ENCODE measurements around the gene ZFYVE28. TPM values are rescaled to one million over a fixed set of nuclear protein-coding genes. Genes with fewer than 3 reads are reported as not detected.

Gene ZFYVE28
- total RNA-seq, 2 donors from 2014 or later, result 6.6 to 30.2 TPM

DNA sequence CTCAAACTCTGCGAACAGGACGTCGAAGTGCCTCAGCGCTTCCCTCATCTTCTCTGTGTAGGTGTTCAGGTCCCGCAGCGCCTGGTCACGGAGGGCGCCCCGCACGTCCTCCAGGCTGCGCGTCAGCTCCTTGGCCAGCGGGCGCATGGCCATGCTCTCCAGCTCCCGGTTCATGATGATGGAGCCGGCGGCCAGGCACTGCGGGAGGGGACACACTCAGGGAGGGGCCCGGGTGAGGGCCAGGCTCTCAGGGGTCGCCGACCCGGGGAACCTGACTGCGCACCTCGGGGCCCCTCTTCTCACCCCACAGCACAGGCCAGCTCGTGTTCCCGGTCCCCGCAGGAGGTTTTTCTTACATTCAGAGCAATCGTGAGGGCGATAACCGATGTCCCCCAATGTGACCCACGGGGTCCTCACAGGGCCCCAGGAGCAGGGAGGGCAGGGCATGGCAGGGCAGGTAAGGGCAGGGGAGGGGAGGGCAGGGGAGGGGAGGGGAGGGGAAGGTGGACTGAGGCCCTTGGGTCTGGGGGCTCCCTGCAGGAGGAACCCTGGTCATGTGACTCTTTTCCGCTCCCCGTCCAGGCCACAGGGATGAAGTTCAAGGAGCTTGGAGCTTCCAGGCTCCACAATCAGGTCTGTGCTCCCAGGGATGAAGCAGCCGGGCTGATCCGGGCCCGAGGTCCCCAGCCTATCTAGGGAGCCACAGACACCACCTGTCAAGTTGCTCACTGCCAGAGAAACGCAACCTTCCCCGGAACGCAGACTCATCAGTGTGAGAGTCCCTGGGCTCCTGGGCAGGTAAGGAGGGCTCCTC is 78.8 kb downstream of the ZFYVE28 start:
- no peak overlapping the region for H3K27ac ChIP-seq

DNA sequence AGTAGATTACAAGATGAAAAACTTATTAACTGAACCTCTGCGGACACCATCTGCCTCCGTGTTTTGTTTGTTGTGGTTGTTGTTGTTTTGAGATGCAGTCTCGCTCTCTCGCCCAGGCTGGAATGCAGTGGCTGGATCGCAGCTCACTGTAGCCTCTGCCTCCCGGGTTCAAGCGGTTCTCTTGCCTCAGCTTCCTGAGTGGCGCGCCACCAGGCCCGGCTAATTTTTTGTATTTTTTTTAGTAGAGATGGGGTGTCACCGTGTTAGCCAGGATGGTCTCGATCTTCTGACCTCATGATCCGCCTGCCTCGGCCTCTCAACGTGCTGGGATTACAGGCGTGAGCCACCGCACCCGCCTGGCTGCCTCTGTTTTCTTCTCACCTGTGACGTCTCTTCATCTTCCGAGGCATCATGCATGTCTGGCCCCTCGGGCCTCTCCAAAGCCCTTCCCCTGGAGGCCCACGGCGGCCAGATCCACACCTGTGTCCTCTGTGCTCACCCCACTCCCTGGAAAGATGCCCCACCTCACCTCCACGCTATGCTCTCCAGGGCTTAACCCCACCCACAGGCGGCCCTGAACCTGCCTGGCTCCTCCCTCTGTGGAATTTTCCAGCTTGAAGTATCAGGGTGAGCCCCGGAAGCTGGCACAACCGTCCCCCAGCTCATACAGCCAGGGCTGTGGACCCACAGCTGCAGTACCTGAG is 79.5 kb downstream of the ZFYVE28 start:
- Histone ChIP-seq H3K36me3 (no peaks in the 10 kb centered on the region), H3K4me3 (no peak overlapping the region), H3K27me3 (replicated peaks; ENCODE audit: insufficient read depth) (no peaks in the 10 kb centered on the region), H3K9me3 (no peaks in the 10 kb centered on the region), H3K4me1 (replicated peaks) (no peaks in the 10 kb centered on the region), H3K27ac (no peak overlapping the region)
- TF ChIP-seq POLR2AphosphoS5 (IDR thresholded peaks at IDR 0.05), result no peak
- TF ChIP-seq, protein P1, sequence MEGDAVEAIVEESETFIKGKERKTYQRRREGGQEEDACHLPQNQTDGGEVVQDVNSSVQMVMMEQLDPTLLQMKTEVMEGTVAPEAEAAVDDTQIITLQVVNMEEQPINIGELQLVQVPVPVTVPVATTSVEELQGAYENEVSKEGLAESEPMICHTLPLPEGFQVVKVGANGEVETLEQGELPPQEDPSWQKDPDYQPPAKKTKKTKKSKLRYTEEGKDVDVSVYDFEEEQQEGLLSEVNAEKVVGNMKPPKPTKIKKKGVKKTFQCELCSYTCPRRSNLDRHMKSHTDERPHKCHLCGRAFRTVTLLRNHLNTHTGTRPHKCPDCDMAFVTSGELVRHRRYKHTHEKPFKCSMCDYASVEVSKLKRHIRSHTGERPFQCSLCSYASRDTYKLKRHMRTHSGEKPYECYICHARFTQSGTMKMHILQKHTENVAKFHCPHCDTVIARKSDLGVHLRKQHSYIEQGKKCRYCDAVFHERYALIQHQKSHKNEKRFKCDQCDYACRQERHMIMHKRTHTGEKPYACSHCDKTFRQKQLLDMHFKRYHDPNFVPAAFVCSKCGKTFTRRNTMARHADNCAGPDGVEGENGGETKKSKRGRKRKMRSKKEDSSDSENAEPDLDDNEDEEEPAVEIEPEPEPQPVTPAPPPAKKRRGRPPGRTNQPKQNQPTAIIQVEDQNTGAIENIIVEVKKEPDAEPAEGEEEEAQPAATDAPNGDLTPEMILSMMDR (IDR thresholded peaks at IDR 0.05), result no peak
- TF ChIP-seq POLR2A (IDR thresholded peaks at IDR 0.05), result no peak
- no peak for DNase-seq (ENCODE audit: low spot score)
- intact Hi-C loops (cut with DNase I), result no loop called here
- 87% methylated on average over 27 of the region's 27 CpGs for WGBS

More for the DNA sequence above, 78.8 kb downstream of the ZFYVE28 start:
- intact Hi-C loops (cut with DNase I), result no loop called here
- Histone ChIP-seq H3K36me3 (no peaks in the 10 kb centered on the region), H3K9me3 (no peaks in the 10 kb centered on the region), H3K4me3 (no peak overlapping the region), H3K27me3 (replicated peaks; ENCODE audit: insufficient read depth) (no peaks in the 10 kb centered on the region), H3K4me1 (replicated peaks) (no peaks in the 10 kb centered on the region)
- no peak for TF ChIP-seq POLR2A (IDR thresholded peaks at IDR 0.05)
- no peak for TF ChIP-seq POLR2AphosphoS5 (IDR thresholded peaks at IDR 0.05)
- no peak for DNase-seq (ENCODE audit: low spot score)
- WGBS, result 85% methylated on average over 38 of the region's 39 CpGs

DNA sequence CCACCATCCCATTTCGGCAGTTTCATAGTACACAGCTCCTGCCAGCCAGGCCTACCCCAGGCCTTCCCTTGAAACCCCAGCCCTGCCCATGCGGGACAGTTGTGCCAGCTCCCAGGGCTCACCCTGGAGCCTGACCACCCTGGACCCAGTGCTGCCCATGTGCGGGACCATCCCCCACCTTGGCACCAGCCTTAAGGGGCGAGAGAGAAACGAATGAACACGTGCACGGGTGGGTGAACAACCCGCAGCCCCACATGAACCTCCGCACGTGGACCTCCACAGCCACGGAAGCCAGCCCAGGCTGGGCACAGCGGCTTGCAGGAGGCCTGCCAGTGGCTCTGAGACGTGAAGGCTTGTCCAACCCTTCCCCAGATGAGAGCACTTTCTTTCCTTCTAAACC is 80.5 kb downstream of the ZFYVE28 start:
- intact Hi-C loops (cut with DNase I), result no loop called here
- H3K27ac ChIP-seq, result no peak overlapping the region
- no peak overlapping the region for H3K4me3 ChIP-seq
- H3K4me1 ChIP-seq (replicated peaks), result no peaks in the 10 kb centered on the region
- TF ChIP-seq POLR2A (IDR thresholded peaks at IDR 0.05) (no peak), POLR2AphosphoS5 (IDR thresholded peaks at IDR 0.05) (no peak)
- TF ChIP-seq, protein P1 (IDR thresholded peaks at IDR 0.05), result no peak
- 95% methylated on average over 13 of the region's 13 CpGs for WGBS
- no peaks in the 10 kb centered on the region for H3K27me3 ChIP-seq (replicated peaks; ENCODE audit: insufficient read depth)
- no peak for DNase-seq (ENCODE audit: low spot score)
- no peaks in the 10 kb centered on the region for H3K9me3 ChIP-seq
- no peaks in the 10 kb centered on the region for H3K36me3 ChIP-seq

DNA sequence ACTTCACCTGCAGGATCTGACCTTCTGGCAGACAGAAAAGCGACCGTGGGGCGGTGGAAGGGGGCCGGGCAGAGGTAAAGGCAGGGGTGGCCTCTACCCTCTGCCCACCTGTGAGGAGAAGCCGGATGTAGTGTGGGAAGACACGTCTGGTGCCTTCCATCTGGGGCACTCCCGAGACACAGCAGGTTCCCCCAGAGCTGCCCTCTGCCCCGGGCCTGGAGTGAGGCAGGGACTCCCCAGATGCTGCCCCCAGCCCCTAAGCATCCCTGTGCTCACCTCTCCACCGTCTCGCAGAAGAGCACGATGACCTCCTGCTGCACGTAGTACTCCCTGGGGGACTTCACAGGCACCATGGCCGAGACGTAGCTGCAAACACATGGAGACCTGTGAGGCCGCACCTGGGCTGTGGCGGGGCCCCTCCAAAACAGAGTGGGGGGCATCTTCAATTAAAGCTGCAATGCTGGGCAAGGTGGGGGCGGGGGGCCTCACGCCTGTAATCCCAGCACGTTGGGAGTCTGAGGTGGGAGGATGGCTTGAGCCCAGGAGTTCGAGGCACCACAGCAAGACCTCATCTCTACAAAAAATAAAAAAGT is 81.2 kb downstream of the ZFYVE28 start:
- intact Hi-C loops (cut with DNase I), result no loop called here
- Histone ChIP-seq H3K4me1 (replicated peaks) (no peaks in the 10 kb centered on the region), H3K27me3 (replicated peaks; ENCODE audit: insufficient read depth) (no peaks in the 10 kb centered on the region), H3K9me3 (no peaks in the 10 kb centered on the region), H3K4me3 (no peak overlapping the region), H3K27ac (no peak overlapping the region), H3K36me3 (no peaks in the 10 kb centered on the region)
- no peak for TF ChIP-seq POLR2A (IDR thresholded peaks at IDR 0.05)
- TF ChIP-seq POLR2AphosphoS5 (IDR thresholded peaks at IDR 0.05), result no peak
- TF ChIP-seq, protein P1 (IDR thresholded peaks at IDR 0.05), result no peak
- 87% methylated on average over 20 of the region's 20 CpGs for WGBS
- DNase-seq (ENCODE audit: low spot score), result no peak

- intact Hi-C loops (cut with DNase I), result no loop called here
- Histone ChIP-seq H3K4me3 (no peak overlapping the region), H3K36me3 (no peaks in the 10 kb centered on the region), H3K27ac (no peak overlapping the region), H3K4me1 (replicated peaks) (no peaks in the 10 kb centered on the region), H3K27me3 (replicated peaks; ENCODE audit: insufficient read depth) (no peaks in the 10 kb centered on the region), H3K9me3 (no peaks in the 10 kb centered on the region)
- DNase-seq (ENCODE audit: low spot score), result no peak
- TF ChIP-seq POLR2A (IDR thresholded peaks at IDR 0.05), result no peak
- no peak for TF ChIP-seq POLR2AphosphoS5 (IDR thresholded peaks at IDR 0.05)
- TF ChIP-seq, protein P1 (IDR thresholded peaks at IDR 0.05), result no peak
Observed at GRCh38 chr4:2336659-2337058, 81.8 kb downstream of the ZFYVE28 start.
